ENCODE data around the gene PCSK9.

PCSK9 gene

GRCh38 chr1:55057956-55058298 is 18.6 kb downstream of the PCSK9 start:
- no peak for DNase-seq (ENCODE audit: low read depth in 1 of 2, low spot score in 1 of 2)

- DNase-seq (ENCODE audit: low read depth in 1 of 2, low spot score in 1 of 2), result no peak
Observed at GRCh38 chr1:55059302-55060132, 20.2 kb downstream of the PCSK9 start.

- no peak for DNase-seq (ENCODE audit: low read depth in 1 of 2, low spot score in 1 of 2)
Observed at GRCh38 chr1:55060133-55060999, 21.0 kb downstream of the PCSK9 start.

GRCh38 chr1:55061000-55061705 is 21.8 kb downstream of the PCSK9 start:
- no peak for DNase-seq (ENCODE audit: low read depth in 1 of 2, low spot score in 1 of 2)

GRCh38 chr1:55061706-55062321 is 22.5 kb downstream of the PCSK9 start:
- DNase-seq (ENCODE audit: low read depth in 1 of 2, low spot score in 1 of 2), result no peak

- no peak for DNase-seq (ENCODE audit: low read depth in 1 of 2, low spot score in 1 of 2)
Observed at GRCh38 chr1:55062801-55063576, 23.6 kb downstream of the PCSK9 start.

GRCh38 chr1:55063577-55063942 is 24.2 kb downstream of the PCSK9 start:
- no peak for DNase-seq (ENCODE audit: low read depth in 1 of 2, low spot score in 1 of 2)

- DNase-seq (ENCODE audit: low read depth in 1 of 2, low spot score in 1 of 2), result no peak
Observed at GRCh38 chr1:55064071-55064581, 24.8 kb downstream of the PCSK9 start.

- no peak for DNase-seq (ENCODE audit: low read depth in 1 of 2, low spot score in 1 of 2)
Observed at GRCh38 chr1:55064861-55065263, 25.5 kb downstream of the PCSK9 start.

GRCh38 chr1:55065648-55066047 is 26.3 kb downstream of the PCSK9 start:
- no peak for DNase-seq (ENCODE audit: low read depth in 1 of 2, low spot score in 1 of 2)

- DNase-seq (ENCODE audit: low read depth in 1 of 2, low spot score in 1 of 2), result no peak
Observed at GRCh38 chr1:55067022-55067778, 27.9 kb downstream of the PCSK9 start.

- DNase-seq (ENCODE audit: low read depth in 1 of 2, low spot score in 1 of 2), result no peak
Observed at GRCh38 chr1:55067914-55068313, 28.6 kb downstream of the PCSK9 start.

- no peak for DNase-seq (ENCODE audit: low read depth in 1 of 2, low spot score in 1 of 2)
Observed at GRCh38 chr1:55068638-55069037, 29.3 kb downstream of the PCSK9 start.

- DNase-seq (ENCODE audit: low read depth in 1 of 2, low spot score in 1 of 2), result no peak
Observed at GRCh38 chr1:55069280-55069679, 29.9 kb downstream of the PCSK9 start.

- DNase-seq (ENCODE audit: low read depth in 1 of 2, low spot score in 1 of 2), result no peak
Observed at GRCh38 chr1:55070293-55071164, 31.2 kb downstream of the PCSK9 start.

- DNase-seq (ENCODE audit: low read depth in 1 of 2, low spot score in 1 of 2), result no peak
Observed at GRCh38 chr1:55071477-55071876, 32.1 kb downstream of the PCSK9 start.

GRCh38 chr1:55073187-55073916 is 34.0 kb downstream of the PCSK9 start:
- DNase-seq (ENCODE audit: low read depth in 1 of 2, low spot score in 1 of 2), result no peak

- DNase-seq (ENCODE audit: low read depth in 1 of 2, low spot score in 1 of 2), result no peak
Observed at GRCh38 chr1:55074455-55074854, 35.1 kb downstream of the PCSK9 start.

All from stimulated activated CD4-positive, alpha-beta T cell treated with anti-CD3 and anti-CD28 coated beads, Interleukin-15, amount 100 ng/mL, for 1 hour (primary cell).